Urinary bladder (tissue), 4 donors: ENCODE measurements around the gene GSTA2. TPM values are rescaled to one million over a fixed set of nuclear protein-coding genes. Genes with fewer than 3 reads are reported as not detected.
"Not testable (repeated sequence)": the region's sequence is repeated elsewhere in the genome, so short reads cannot be mapped to it uniquely, and the experiment has no call there.

Experiments
- DNase-seq: peaks from one replicate; pipeline ENCODE4 v3.0.0-alpha.2; 2015; ENCODE audit errors: extremely low spot score
- H3K27ac ChIP-seq: one replicate; pipeline ENCODE4 v1.5.1; 2013; ENCODE audit warnings: low read depth, mild to moderate bottlenecking, moderate library complexity
- H3K36me3 ChIP-seq: one replicate; pipeline ENCODE4 v1.6.1; 2013; ENCODE audit warnings: mild to moderate bottlenecking, moderate library complexity; ENCODE audit not compliant: insufficient read depth
- H3K4me1 ChIP-seq: one replicate; pipeline ENCODE4 v1.6.1; 2013; ENCODE audit warnings: mild to moderate bottlenecking, moderate library complexity; ENCODE audit not compliant: insufficient read depth
- H3K4me3 ChIP-seq: one replicate; pipeline ENCODE4 v1.5.1; 2013; ENCODE audit warnings: low read depth, low read length
- WGBS: extraction: QIAGEN DNeasy Blood & Tissue Kit; methylation state at CpG from one replicate; pipeline ENCODE4 v1.1.7; 2013; 5-methylcytosine and 5-hydroxymethylcytosine counted together
- polyA plus RNA-seq: library from polyadenylated mRNA; stranded (reverse); fragments of 200-250 nt; gene quantifications from one replicate; pipeline ENCODE4 v1.2.3, GENCODE V29; 2013
- total RNA-seq: library from RNA; depleted of rRNA; stranded (reverse); fragments of >200 nt; gene quantifications from one replicate; pipeline ENCODE4 v1.2.3, GENCODE V29; 2014
- donor health status: healthy with polysubstance abuse.
- donor health status: healthy.

The GSTA2 gene
- total and polyA plus RNA-seq, 2 donors, result not detected

- H3K27ac ChIP-seq, result no peak overlapping the region
- WGBS, result 87% methylated on average over 15 of the region's 15 CpGs
These were observed 36.3 kb downstream of the GSTA2 start for GRCh38 chr6:52726741-52727535.

GRCh38 chr6:52726193-52726542 is 37.1 kb downstream of the GSTA2 start:
- no peaks in the 10 kb centered on the region for H3K4me1 ChIP-seq
- H3K27ac ChIP-seq, result no peak overlapping the region
- 55% methylated on average over 2 of the region's 2 CpGs for WGBS
- no peak for DNase-seq
- no peaks in the 10 kb centered on the region for H3K36me3 ChIP-seq
- no peak overlapping the region for H3K4me3 ChIP-seq

More at GRCh38 chr6:52726741-52727535, 36.3 kb downstream of the GSTA2 start:
- H3K4me3 ChIP-seq, result no peak overlapping the region
- DNase-seq, result no peak
- no peaks in the 10 kb centered on the region for H3K4me1 ChIP-seq
- no peaks in the 10 kb centered on the region for H3K36me3 ChIP-seq

GRCh38 chr6:52725535-52726192 is 37.6 kb downstream of the GSTA2 start:
- Histone ChIP-seq H3K27ac (no peak overlapping the region), H3K36me3 (no peaks in the 10 kb centered on the region), H3K4me1 (no peaks in the 10 kb centered on the region), H3K4me3 (no peak overlapping the region)
- 86% methylated on average over 2 of the region's 2 CpGs for WGBS
- DNase-seq, result peak; percentile 20

DNA sequence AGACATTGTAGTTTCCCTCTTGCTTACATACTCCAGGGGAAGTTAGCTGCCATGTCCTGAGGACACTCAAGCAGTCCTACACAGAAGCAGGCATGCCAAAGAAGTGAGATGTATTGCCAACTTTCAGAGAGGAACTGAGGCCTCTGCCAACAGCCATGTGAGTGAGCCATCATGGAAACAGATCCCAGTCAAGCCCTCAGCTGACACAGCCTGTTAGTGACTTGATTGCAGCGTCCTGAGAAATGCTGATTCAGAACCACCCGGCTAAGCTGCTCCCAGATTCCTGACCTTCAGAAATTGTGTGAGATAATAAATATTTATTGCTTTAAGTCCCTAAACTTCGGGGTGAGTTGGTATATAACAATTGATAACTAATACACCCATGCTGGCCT is 38.1 kb downstream of the GSTA2 start:
- no peaks in the 10 kb centered on the region for H3K36me3 ChIP-seq
- no peak for DNase-seq
- 64% methylated on average over 3 of the region's 3 CpGs for whole genome bisulfite sequencing
- no peaks in the 10 kb centered on the region for H3K4me1 ChIP-seq
- no peak overlapping the region for H3K27ac ChIP-seq
- no peak overlapping the region for H3K4me3 ChIP-seq

- H3K4me1 ChIP-seq, result no peaks in the 10 kb centered on the region
- H3K36me3 ChIP-seq, result no peaks in the 10 kb centered on the region
- no peak overlapping the region for H3K27ac ChIP-seq
- no peak for DNase-seq
- H3K4me3 ChIP-seq, result no peak overlapping the region
- WGBS, result 79% methylated on average over 13 of the region's 13 CpGs
These were observed 38.7 kb downstream of the GSTA2 start for GRCh38 chr6:52724406-52725121.

DNA sequence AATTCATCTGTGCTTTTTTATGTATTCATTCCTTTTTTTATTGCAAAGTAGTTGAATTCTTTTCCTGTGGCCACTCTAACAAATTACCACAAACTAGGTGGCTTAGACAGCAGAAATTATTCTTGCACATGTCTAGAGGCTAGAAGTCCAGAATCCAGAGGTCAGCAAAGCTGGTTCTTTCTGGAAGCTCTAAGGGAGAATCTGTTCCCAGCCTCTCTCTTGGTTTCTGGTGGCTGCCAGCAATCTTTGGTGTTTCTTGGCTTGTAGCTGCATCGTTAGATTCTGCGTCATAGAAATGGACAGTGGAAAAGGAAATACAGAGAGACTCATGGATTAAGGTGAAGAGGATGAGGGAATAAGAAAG is 39.3 kb downstream of the GSTA2 start:
- no peak overlapping the region for H3K27ac ChIP-seq
- H3K36me3 ChIP-seq, result no peaks in the 10 kb centered on the region
- no peak overlapping the region for H3K4me3 ChIP-seq
- no peak for DNase-seq
- WGBS, result 54% methylated on average over 2 of the region's 2 CpGs
- H3K4me1 ChIP-seq, result no peaks in the 10 kb centered on the region

- Histone ChIP-seq H3K4me3 (no peak overlapping the region), H3K27ac (no peak overlapping the region), H3K4me1 (no peaks in the 10 kb centered on the region), H3K36me3 (no peaks in the 10 kb centered on the region)
- 74% methylated on average over 2 of the region's 2 CpGs for WGBS
- DNase-seq, result no peak
These were observed 43.0 kb downstream of the GSTA2 start for GRCh38 chr6:52720321-52720720.

DNA sequence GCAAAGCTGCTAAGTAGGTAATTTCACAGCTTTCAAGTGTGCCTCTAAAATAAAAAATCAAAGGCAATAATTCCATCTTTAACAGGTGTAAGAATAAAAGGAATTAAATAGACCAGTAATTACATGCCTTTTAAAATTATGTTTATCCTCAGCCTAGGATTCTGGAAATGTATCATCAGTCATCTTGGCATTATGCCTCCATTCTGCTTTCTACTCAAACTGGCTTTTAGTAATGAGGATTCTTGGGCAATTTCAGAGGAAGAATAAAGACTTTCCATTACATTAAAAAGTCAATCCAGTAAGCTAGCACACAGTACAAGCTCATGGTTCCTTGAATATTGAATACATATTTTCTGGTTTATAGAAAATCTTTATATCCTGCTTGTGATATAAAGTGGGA is 44.7 kb downstream of the GSTA2 start:
- Histone ChIP-seq H3K4me1 (no peaks in the 10 kb centered on the region), H3K36me3 (no peaks in the 10 kb centered on the region), H3K4me3 (no peak overlapping the region), H3K27ac (no peak overlapping the region)
- DNase-seq, result no peak

- not testable (repeated sequence) for H3K4me3 ChIP-seq, H3K36me3 ChIP-seq, H3K4me1 ChIP-seq, H3K27ac ChIP-seq, DNase-seq
- WGBS, result 96% methylated on average over 9 of the region's 9 CpGs
These were observed 48.5 kb downstream of the GSTA2 start for GRCh38 chr6:52714761-52715160.

- H3K4me3 ChIP-seq, result no peak overlapping the region
- no peak for DNase-seq
- WGBS, result 79% methylated on average over 2 of the region's 2 CpGs
- H3K27ac ChIP-seq, result no peak overlapping the region
- no peaks in the 10 kb centered on the region for H3K36me3 ChIP-seq
- H3K4me1 ChIP-seq, result no peaks in the 10 kb centered on the region
These were observed 51.1 kb downstream of the GSTA2 start for GRCh38 chr6:52712136-52712535.

DNA sequence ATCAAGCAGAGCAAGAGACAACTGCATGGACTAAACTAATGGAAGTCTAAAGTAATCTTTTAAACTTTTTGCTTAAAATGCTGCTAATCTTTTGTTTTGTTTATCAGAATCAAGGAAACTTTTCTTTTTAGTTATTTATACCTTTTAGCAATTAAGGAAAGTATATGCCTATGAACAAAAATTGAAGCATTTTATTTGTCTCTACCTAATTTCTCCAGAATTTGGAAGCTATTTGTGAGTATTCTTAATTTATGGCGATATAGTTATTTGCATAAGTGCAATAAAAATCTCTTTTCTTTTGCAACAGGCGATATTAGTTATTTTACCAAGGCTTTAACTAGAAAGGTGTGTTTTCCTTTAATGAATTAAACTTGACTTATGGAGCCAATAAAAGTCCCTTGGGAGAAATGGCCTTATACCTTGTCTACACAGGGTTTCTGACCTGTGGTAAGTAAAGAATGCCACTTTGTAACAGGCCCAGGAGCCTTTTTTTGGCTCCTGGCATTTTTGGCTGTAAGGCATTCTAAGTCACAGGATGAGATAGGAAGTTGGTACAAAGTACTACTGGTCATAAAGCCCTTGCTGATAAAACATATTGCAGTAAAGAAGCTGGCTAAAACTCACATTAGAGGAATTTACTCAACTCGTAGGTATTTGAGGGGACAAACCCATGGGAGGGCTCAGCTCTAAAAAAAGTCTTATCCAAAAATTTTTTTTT is 55.2 kb downstream of the GSTA2 start:
- Histone ChIP-seq H3K4me3 (no peak overlapping the region), H3K36me3 (no peaks in the 10 kb centered on the region), H3K4me1 (no peaks in the 10 kb centered on the region), H3K27ac (no peak overlapping the region)
- no peak for DNase-seq
- WGBS, result 87% methylated on average over 3 of the region's 3 CpGs

DNA sequence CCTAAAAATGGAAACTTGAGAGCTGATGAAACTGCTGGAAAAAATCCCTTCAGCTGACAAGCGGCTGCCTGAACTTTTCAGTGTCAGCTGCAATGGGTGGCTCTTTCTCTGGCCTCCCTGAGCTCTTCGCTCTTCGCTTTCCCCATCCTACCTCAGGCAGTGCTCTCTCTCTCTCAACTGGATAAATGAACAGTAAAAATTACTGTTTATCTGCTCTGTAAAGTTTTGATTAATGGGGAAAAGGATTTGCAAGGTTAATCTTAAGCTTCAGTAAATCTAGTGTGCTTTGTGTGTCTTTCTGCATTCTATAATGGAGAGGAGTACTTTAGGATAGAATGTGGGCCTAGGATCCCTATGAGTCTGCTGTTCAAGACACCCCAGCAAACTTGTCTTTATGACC is 57.3 kb downstream of the GSTA2 start:
- no peak overlapping the region for H3K27ac ChIP-seq
- DNase-seq, result no peak
- H3K4me3 ChIP-seq, result no peak overlapping the region
- WGBS, result 69% methylated on average over 3 of the region's 3 CpGs
- H3K36me3 ChIP-seq, result no peaks in the 10 kb centered on the region
- H3K4me1 ChIP-seq, result no peaks in the 10 kb centered on the region

GRCh38 chr6:52704781-52705502 is 58.3 kb downstream of the GSTA2 start:
- 94% methylated on average over 6 of the region's 6 CpGs for WGBS
- H3K4me1 ChIP-seq, H3K4me3 ChIP-seq, H3K27ac ChIP-seq, DNase-seq, H3K36me3 ChIP-seq: not testable (repeated sequence)
